K562 (cell line): Measurements from ENCODE around the gene DXO. TPM values are rescaled to one million over a fixed set of nuclear protein-coding genes. Genes with fewer than 3 reads are reported as not detected.
A peak's percentile ranks its signal among the peaks of the same experiment; 100 is the strongest.

Source experiments
- CAMTA2 ChIP-seq: fragments of 250-450 bp; sonication (Bioruptor Pico); conservative IDR thresholded peaks from 2 replicates; pipeline ENCODE4 v1.5.1; 2022
- CREBBP ChIP-seq: IDR thresholded peaks from one replicate; pipeline ENCODE4 v1.6.1; 2012; ENCODE audit warnings: low read depth, mild to moderate bottlenecking, control low read depth, inconsistent platforms, low read length
- CXXC5 ChIP-seq: fragments of 250-450 bp; sonication (Bioruptor Pico); IDR thresholded peaks from 2 replicates; pipeline ENCODE4 v1.8.0; 2022; ENCODE audit warnings: inconsistent platforms, mild to moderate bottlenecking, moderate library complexity
- E4F1 ChIP-seq: fragments of 250-450 bp; sonication (Bioruptor Pico); IDR thresholded peaks from 2 replicates; pipeline ENCODE4 v1.5.0; 2021; ENCODE audit warnings: mild to moderate bottlenecking, borderline replicate concordance
- MYC ChIP-seq, 2 experiments: fragments of 250-450 bp in 1 of 2; sonication (Bioruptor Pico) in 1 of 2; IDR thresholded peaks; 2 replicates each; pipeline versions ENCODE4 v1.5.1 to v1.6.1; 2012 to 2021; ENCODE audit warnings: low read depth in 2 of 2, borderline replicate concordance in 1 of 2, improper control_type of control experiment in 1 of 2, low read length in 1 of 2, mild to moderate bottlenecking in 1 of 2, moderate library complexity in 1 of 2
- NR2C2 ChIP-seq, 2 experiments: fragments of 200-800 bp in 1 of 2; sonication (Bioruptor generic) in 1 of 2; sonication (generic) in 1 of 2; formaldehyde crosslinking in 1 of 2; IDR thresholded peaks; 2 replicates each; pipeline versions ENCODE4 v1.6.1 to v1.8.0; 2016 to 2022; ENCODE audit warnings: mild to moderate bottlenecking in 1 of 2, missing compliant biosample characterization in 1 of 2, missing genetic modification characterization in 1 of 2, missing genetic modification reagents in 1 of 2
- PHF21A ChIP-seq: fragments of 450-650 bp; IDR thresholded peaks from 2 replicates; pipeline ENCODE4 v1.6.1; 2017; ENCODE audit warnings: low read depth, borderline replicate concordance
- RFX5 ChIP-seq: IDR thresholded peaks from 2 replicates; pipeline ENCODE4 v1.6.1; 2011; ENCODE audit warnings: low read depth, mild to moderate bottlenecking, improper control_type of control experiment, low read length
- RNF2 ChIP-seq: sonication (generic); IDR thresholded peaks from 2 replicates; pipeline ENCODE4 v1.6.1; 2016
- SMARCB1 ChIP-seq: IDR thresholded peaks from 2 replicates; pipeline ENCODE4 v1.6.1; 2011; ENCODE audit warnings: improper control_type of control experiment, low read depth; ENCODE audit not compliant: insufficient read length
- SMARCE1 ChIP-seq: fragments of 450-650 bp; IDR thresholded peaks from 2 replicates; pipeline ENCODE4 v1.7.1; 2016; ENCODE audit warnings: mild to moderate bottlenecking
- ZKSCAN3 ChIP-seq: fragments of 250-450 bp; sonication (Bioruptor Pico); IDR thresholded peaks from 2 replicates; pipeline ENCODE4 v1.4.0; 2020
- ZNF311 ChIP-seq: fragments of 250-450 bp; sonication (Bioruptor Pico); IDR thresholded peaks from 2 replicates; pipeline ENCODE4 v1.4.0; 2020; ENCODE audit warnings: mild to moderate bottlenecking, moderate library complexity
- ZNF707 ChIP-seq: fragments of 250-450 bp; sonication (Bioruptor Pico); conservative IDR thresholded peaks from 2 replicates; pipeline ENCODE4 v1.8.0; 2022; ENCODE audit warnings: inconsistent platforms, mild to moderate bottlenecking, moderate library complexity
- polyA plus RNA-seq, 8 experiments: library from polyadenylated mRNA; depleted of rRNA in 4 of 8; stranded (reverse) in 5 of 8; unstranded in 3 of 8; fragments of >200 nt; fragmentation: Nextera tagmentation in 2 of 8; fragmentation: Illumina TruSeq in 1 of 8; extraction: Ambion mirVana in 2 of 8; extraction: Trizol in 1 of 8; gene quantifications; 2 replicates each; pipeline versions ENCODE4 v1.2.1 to v1.2.3, GENCODE V29; 2011 to 2014; ENCODE audit warnings: inconsistent platforms in 1 of 8, missing spikeins in 1 of 8
- total RNA-seq, 7 experiments: library from RNA; depleted of rRNA in 6 of 7; stranded (reverse); fragments of >200 nt in 6 of 7; fragmentation: Illumina TruSeq in 2 of 7; extraction: Trizol in 2 of 7; gene quantifications; 2 replicates each; pipeline versions ENCODE4 v1.2.1 to v1.2.3, GENCODE V29; 2011 to 2021; ENCODE audit warnings: low replicate concordance in 1 of 7
- TF ChIP-seq, protein P1 (sequence below): IDR thresholded peaks from 2 replicates; pipeline ENCODE4 v1.6.1; 2014; ENCODE audit warnings: antibody characterized with exemption
- TF ChIP-seq, protein P2 (sequence below), 3 experiments: fragments of 200-800 bp in 1 of 3; fragments of 250-450 bp in 1 of 3; fragments of 450-650 bp in 1 of 3; sonication (Bioruptor Pico) in 1 of 3; sonication (Bioruptor generic) in 1 of 3; formaldehyde crosslinking in 1 of 3; IDR thresholded peaks; 2 replicates each; pipeline versions ENCODE4 v1.6.1 to v1.8.0; 2016 to 2022; ENCODE audit warnings: mild to moderate bottlenecking in 2 of 3, missing genetic modification characterization in 2 of 3, missing compliant biosample characterization in 1 of 3, moderate library complexity in 1 of 3
- TF ChIP-seq, protein P3 (sequence below): sonication (generic); formaldehyde crosslinking; IDR thresholded peaks from 2 replicates; pipeline ENCODE4 v1.8.1; 2022; ENCODE audit warnings: missing genetic modification reagents

DXO gene
- total and polyA plus RNA-seq, 9 of the 15 experiments (the other 6 are each of a cell fraction or from before 2014, with no cell fraction given), result 6.4 to 35.1 (median 19.4) TPM

DNA sequence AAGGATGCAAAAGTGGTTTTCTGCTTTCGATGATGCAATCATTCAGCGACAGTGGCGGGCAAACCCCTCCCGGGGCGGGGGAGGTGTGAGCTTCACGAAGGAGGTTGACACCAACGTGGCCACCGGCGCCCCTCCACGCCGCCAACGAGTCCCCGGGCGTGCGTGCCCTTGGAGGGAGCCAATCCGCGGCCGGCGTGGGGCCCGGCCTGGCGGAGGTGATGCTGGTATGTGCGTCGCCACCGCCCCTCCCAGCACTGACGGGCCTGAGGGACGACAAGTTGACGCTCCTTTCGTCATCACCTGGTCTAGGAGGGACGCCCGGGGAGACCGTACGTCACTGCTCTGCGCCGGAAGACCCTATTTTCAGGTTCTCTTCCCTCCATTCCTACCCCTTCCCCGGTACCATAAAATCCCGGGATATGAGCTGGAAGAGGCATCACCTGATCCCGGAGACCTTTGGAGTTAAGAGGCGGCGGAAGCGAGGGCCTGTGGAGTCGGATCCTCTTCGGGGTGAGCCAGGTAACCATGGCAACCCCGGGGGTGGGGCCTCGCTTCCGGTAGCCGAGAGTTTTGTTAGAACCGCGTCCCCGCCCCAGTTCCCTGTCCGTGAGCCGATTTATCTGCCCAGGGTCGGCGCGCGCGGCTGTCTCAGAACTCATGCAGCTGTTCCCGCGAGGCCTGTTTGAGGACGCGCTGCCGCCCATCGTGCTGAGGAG is at the start of gene DXO (continued):
- TF ChIP-seq, protein P1, sequence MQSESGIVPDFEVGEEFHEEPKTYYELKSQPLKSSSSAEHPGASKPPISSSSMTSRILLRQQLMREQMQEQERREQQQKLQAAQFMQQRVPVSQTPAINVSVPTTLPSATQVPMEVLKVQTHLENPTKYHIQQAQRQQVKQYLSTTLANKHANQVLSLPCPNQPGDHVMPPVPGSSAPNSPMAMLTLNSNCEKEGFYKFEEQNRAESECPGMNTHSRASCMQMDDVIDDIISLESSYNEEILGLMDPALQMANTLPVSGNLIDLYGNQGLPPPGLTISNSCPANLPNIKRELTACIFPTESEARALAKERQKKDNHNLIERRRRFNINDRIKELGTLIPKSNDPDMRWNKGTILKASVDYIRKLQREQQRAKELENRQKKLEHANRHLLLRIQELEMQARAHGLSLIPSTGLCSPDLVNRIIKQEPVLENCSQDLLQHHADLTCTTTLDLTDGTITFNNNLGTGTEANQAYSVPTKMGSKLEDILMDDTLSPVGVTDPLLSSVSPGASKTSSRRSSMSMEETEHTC, result no peak
- TF ChIP-seq CREBBP, result no peak
- TF ChIP-seq ZNF311 (CRISPR knock-in tag), result no peak
- peak; percentile 100 for TF ChIP-seq CXXC5 (CRISPR knock-in tag)
- TF ChIP-seq CAMTA2 (CRISPR knock-in tag), result no peak
- no peak for TF ChIP-seq PHF21A
- TF ChIP-seq, protein P2, sequence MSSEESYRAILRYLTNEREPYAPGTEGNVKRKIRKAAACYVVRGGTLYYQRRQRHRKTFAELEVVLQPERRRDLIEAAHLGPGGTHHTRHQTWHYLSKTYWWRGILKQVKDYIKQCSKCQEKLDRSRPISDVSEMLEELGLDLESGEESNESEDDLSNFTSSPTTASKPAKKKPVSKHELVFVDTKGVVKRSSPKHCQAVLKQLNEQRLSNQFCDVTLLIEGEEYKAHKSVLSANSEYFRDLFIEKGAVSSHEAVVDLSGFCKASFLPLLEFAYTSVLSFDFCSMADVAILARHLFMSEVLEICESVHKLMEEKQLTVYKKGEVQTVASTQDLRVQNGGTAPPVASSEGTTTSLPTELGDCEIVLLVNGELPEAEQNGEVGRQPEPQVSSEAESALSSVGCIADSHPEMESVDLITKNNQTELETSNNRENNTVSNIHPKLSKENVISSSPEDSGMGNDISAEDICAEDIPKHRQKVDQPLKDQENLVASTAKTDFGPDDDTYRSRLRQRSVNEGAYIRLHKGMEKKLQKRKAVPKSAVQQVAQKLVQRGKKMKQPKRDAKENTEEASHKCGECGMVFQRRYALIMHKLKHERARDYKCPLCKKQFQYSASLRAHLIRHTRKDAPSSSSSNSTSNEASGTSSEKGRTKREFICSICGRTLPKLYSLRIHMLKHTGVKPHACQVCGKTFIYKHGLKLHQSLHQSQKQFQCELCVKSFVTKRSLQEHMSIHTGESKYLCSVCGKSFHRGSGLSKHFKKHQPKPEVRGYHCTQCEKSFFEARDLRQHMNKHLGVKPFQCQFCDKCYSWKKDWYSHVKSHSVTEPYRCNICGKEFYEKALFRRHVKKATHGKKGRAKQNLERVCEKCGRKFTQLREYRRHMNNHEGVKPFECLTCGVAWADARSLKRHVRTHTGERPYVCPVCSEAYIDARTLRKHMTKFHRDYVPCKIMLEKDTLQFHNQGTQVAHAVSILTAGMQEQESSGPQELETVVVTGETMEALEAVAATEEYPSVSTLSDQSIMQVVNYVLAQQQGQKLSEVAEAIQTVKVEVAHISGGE (CRISPR knock-in tag; IDR thresholded peaks at IDR 0.05), result peak; percentile 77 to 97 (median 85); a peak in 5 of 6 replicates
- no peak for TF ChIP-seq SMARCE1
- no peak for TF ChIP-seq ZNF707 (CRISPR knock-in tag)
- TF ChIP-seq SMARCB1, result no peak
- no peak for TF ChIP-seq ZKSCAN3
- TF ChIP-seq E4F1 (CRISPR knock-in tag), result no peak
- TF ChIP-seq, protein P3, sequence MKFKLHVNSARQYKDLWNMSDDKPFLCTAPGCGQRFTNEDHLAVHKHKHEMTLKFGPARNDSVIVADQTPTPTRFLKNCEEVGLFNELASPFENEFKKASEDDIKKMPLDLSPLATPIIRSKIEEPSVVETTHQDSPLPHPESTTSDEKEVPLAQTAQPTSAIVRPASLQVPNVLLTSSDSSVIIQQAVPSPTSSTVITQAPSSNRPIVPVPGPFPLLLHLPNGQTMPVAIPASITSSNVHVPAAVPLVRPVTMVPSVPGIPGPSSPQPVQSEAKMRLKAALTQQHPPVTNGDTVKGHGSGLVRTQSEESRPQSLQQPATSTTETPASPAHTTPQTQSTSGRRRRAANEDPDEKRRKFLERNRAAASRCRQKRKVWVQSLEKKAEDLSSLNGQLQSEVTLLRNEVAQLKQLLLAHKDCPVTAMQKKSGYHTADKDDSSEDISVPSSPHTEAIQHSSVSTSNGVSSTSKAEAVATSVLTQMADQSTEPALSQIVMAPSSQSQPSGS (CRISPR knock-in tag), result peak; percentile 96; the same call in 1 of the 2 replicates
- peak; percentile 95 for TF ChIP-seq MYC (IDR thresholded peaks at IDR 0.05; ENCODE audit: low read depth, low read length)
- peak; percentile 95 for TF ChIP-seq MYC (CRISPR knock-in tag; IDR thresholded peaks at IDR 0.05; ENCODE audit: borderline replicate concordance, low read depth)
- TF ChIP-seq RNF2, result peak; percentile 52
- TF ChIP-seq RFX5, result peak; percentile 73; the same call in 1 of the 2 replicates
- peak; percentile 89 for TF ChIP-seq NR2C2 (CRISPR knock-in tag; IDR thresholded peaks at IDR 0.05)
- TF ChIP-seq NR2C2 (tag; IDR thresholded peaks at IDR 0.05), result peak; percentile 93
